Stimulated activated CD4-positive, alpha-beta T cell treated with anti-CD3 and anti-CD28 coated beads, Interleukin-4, amount 100 ng/mL, for 24 hours (primary cell): ENCODE results near the gene MYOF.
"Not testable (repeated sequence)": the region's sequence is repeated elsewhere in the genome, so short reads cannot be mapped to it uniquely, and the experiment has no call there.

ENCODE experiments used
- DNase-seq: peaks from one replicate; pipeline ENCODE4 v3.0.0-alpha.2; 2020

The MYOF gene

DNA sequence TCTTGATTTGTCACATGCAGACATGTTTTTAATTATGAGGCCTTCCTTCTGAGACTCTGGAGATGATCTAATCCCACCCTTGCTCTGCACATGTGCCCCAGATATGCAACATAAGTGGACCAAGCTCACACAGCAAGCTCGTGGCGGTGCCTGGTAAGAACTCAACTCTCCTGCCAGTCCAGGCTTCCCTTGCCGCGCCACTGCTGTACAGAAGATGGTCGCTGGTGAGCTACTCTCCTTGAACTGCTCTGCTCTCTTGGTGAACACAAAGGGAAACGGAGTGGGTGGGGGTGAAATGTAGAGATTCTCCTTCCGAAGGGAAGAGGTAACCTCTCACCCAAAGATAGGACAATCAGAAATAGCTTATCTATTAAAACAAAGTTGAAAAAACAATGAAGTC is 25.7 kb downstream of the MYOF start:
- no peak for DNase-seq

DNA sequence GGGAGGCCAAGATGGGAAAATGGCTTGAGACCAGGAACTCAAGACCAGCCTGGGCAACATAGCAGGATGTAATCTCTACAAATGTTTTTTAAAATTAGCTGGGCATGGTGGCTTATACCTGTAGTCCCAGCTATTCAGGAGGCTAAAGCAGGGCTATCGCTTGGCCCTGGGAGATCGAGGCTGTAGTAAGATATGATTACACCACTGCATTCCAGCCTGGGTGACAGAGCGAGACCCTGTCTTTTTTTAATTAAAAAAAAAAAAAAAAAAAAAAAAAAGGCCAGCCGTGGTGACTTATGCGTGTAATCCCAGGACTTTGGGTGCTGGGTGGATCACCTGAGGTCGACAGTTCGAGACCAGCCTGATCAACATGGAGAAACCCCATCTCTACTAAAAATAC is 27.4 kb downstream of the MYOF start:
- no peak for DNase-seq

DNA sequence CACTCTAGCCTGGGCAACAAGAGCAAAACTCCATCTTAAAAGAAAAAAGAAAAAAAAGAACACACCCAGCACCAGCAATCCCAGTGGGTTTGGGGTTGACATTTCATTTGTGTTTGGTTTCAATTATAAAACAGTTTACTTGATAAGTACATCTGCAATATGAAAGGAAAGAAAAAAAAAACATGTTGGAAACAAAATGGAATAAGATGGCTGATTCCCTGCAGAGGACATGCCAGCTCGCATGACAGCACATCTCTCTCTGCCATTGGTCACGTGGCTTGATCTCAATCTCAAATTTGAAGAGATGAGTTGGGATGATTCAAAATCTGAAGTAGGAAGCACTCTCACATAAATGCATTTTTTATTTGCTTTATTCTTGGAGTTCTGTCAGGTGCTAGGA is 28.0 kb downstream of the MYOF start:
- no peak for DNase-seq

DNA sequence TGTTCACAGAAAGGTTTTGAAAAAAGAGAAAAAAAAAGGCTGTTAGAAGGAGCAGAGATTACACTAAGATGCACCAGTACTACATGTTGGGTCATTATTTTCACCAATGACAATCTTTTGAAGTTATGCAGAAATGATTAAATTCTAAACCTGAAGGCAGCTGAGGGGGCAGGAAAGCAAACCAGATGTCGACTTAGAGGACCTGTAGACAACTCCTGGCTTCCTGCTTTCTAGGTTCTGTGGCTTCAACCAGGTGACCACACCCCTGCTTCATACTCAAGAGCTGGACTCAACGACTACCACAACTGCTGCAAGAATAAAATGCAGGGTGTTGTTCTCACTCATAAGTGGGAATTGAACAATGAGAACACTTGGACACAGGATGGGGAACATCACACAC is 30.0 kb downstream of the MYOF start:
- no peak for DNase-seq

DNA sequence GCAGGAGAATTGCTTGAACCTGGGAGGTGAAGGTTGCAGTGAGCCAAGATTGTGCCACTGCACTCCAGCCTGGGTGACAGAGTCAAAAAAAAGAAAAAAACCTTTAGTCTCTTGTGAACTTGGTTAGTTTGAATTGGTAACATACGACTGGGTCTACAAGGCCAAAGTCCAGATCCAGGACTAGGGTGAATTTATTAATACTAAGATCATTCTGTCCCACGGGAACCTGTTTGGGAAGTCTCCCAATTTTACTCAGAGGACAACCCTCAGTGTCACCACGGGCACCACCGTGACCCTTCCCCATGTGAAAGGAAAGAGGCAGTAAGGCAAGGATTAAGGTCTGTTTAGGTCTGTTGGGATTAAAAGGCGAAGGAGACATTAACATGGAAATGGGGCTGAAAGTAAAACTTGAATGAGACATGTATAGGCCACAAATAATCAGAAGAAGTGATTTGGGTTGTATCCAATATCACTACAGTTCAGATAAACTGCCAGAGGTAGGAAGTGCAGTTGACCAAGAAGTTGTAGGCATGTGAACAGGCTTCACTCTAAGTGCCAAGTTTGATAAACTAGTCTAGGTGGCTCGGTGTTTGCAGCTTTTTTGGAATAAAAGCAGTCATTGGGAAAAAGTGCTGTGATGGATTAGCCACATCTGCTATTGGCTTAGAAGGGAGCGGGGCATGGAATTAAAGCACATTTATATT is 30.7 kb downstream of the MYOF start:
- DNase-seq: no peak

DNA sequence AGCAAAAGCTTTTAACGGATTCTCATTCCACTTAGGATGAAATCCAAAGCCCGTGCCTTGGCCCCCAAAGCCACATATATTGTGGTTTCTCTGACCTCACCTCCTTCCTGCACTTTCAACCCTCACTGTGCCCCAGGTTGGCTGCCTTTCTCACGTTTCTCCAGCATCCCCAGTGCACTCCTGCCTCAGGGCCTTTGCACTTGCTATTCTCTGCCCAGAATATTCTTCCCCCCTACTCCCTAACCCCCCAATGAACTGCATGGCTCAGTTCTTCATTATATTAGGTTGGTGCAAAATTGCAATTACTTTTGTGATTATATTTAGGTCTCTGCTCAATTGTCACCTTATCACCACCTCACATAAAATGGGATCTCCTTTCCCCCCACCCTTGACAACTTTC is 34.2 kb downstream of the MYOF start:
- DNase-seq: no peak

DNA sequence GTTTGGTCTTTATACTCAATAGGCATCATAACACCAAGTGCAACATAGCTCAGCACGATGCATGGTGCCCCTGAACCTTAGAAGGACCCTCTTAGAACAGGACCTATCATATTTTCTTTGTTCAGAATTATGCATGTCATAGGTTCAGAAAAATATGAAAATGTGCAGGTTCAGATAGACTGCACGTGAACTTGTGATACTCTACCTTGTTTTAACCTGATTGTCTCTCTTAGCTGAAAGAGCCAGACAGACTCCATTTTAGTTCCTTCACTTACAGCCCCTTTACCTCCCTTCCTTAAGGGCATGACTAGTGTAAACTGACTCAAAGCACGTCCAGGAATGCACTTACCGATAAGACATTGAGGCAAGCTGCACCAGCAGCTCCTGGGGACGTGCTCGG is 35.1 kb downstream of the MYOF start:
- no peak for DNase-seq

DNA sequence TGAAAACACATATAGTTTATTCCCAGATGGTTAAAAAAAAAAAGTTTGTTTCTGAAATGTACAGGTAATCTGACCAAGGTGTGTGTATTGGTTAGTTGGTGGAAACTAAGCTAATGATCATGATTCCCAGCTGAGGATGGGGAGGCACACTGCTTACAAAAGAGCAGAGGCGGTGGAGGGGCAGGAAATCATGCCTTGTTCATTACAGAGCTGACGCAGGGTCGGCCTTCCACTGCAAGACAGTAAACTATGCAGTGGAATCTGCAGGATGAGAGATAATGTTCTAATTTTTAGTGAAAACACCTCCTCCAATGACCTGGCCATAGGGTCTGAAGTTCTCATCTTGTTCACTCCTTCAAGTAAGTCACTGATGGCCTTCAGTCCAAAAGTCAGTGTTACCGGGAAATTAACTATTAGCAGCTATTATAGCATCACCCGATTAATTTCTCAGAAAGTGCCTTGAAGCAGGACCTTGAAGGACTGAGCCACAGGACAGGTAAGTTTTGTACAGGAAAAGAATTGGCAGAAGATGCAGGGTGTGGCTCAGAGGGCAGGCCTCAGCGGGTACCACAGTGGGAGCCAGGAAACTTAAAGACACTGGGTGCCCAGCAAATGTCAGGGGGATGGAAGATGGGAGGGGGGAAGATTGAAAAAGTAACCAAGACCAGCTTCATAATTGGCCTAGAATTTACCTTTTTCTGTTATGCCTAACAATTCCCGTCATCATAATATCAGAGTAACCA is 36.0 kb downstream of the MYOF start:
- DNase-seq: no peak

DNA sequence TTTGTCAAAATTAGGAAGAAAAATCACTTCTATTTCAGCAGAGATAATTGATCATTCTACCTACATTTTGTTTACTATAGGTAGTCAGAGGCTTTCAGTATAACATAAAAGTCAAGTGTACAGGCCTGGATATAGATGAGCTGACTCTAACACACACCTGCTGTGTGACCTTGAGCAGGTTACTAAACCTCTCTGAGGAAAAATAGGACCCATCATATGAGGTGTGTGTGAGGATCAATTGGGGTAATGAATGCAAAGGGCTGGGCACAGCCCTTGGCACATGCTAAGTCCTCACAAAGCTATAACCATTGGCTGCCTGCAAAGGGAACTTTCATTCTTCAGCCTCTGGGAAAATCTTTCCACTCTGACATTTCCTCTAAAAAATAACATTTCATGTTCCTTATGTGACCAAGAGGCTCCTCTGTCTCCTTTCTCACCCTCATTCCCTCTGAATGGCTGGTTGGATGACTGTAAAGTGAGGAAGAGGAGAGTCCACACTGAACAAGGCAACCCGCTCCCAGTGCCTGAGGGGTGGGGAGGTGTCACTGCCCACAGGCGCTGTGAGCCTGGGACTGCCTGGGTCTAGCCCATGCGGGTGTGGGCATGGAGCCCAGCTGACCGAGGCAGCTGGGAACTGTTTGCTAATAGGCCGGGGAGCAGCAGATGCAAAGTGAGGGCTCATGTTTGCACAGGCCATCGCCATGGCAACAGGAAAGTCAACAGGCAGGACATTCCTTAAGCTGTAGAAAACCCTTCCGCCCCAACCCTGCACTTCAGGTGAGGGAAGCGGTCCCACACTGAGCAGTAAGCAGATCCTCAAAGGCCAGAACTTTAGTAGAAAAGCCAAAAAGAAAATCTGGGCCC is 36.8 kb downstream of the MYOF start:
- no peak for DNase-seq

DNA sequence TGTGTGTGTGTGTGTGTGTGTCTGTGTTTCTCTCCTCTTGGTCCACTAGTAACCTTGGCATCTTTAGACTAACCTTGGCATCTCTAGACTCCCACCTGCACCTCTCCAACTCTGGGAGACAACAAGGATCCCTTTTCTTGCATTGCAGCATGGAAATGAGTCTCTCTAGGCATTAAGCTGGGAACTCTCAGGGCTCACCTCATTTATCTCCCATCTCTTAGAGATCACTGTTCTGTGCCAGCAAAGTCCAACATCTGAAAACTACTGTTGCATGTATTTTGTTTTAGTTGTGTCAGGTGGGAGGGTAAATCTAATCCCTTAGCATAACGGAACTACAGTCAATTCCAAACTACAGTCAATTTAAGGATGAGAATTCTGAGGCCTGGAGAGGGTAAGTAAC is 38.7 kb downstream of the MYOF start:
- no peak for DNase-seq

DNA sequence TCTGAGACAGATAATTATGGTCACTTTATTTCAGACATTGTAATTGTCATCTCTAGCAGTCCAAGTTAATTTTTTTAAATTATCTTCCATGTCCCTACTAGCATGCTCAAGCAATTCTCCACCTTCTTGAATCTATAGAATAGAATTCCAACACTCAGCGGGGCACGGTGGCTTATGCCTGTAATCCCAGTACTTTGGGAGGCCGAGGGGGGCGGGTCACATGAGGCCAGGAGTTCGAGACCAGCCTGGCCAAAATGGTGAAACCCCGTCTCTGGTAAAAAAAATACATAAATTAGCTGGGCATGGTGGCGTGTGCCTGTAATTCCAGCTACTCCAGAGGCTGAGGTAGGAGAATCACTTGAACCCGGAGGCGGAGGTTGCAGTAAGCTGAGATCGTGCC is 39.4 kb downstream of the MYOF start:
- DNase-seq: not testable (repeated sequence)

DNA sequence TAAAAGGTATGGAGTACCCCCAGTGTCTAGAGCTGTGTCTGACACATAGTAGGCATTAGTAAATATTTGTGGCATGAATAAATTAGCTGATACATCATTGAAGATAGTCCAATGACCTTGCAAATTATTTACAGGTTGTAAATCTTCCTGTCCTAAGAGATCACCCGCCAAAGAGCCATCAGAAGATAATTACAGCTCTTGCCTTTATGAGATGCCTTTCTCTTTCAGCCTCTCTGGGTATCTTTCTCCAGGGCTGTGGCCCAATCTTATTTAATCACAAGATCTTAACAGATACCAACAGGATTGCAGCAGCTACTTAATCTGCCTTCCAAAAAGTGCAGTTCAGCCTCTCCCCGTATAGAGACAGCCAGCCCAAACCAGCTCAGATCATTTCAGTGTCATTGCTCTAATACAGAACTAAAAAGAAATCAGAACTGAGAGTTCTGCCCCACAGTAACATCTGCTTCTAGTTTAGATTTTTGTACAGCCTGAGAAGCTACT is 41.5 kb downstream of the MYOF start:
- no peak for DNase-seq

DNA sequence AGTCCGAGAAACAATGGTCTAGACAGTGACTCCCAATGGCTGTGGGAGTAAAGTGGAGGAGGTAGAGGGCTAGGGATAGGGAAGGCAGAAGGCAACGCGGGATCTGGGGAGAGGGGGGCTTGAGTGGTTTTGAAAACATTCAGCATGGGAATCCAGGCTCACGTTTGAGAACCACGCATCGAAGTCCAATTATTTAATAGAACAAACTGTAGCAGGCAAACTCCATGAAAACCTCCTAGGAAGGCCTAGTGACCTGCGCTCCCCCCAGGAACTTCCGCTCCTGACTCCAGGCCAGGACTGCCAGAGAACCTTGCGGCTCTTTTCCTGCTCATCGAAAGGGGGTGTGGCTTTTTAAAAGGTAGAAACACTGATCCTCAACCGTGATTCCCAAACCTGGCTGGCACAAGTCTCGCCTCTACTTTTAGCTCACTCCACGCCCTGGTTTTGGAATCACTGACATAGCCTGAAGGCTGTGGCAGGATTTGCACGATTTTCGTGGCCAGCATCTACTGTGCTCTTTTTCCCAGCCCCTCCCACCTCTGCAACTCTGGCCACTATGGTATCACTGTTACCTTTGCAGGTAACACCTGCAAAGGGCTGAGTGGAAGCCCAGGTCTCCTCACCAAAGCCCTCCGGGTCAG is 43.4 kb downstream of the MYOF start:
- no peak for DNase-seq

DNA sequence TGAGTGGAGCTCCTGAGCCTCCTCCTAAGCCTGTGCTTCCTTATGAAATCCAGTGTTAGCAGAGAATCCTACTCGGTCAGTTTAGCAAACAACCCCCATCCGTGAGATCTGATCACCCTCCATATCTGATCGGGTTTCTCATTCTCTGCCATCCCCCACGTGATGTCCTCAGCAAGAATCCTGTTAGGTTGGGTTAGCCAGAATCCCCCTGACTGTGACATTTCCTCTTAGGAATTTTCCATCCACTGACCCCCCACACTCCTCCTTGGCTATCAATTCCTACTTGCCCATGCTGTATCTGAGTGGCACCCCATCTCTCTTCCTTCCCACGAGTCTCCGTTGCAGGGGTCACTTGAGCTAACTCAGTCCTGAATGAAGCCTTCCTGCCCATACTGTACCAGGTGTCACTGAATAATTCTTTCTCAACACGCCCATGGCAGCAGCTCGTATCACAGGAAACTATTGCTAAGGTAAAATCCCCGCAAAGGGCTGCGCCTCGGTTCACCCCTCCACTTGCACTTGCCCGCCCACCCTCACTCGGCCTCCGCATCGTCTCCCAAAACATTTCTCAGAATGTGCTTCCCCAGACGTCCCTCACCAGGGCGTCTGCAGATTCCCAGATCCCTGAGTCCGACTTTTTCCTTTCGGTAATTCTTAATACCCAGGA is 44.1 kb downstream of the MYOF start:
- no peak for DNase-seq

DNA sequence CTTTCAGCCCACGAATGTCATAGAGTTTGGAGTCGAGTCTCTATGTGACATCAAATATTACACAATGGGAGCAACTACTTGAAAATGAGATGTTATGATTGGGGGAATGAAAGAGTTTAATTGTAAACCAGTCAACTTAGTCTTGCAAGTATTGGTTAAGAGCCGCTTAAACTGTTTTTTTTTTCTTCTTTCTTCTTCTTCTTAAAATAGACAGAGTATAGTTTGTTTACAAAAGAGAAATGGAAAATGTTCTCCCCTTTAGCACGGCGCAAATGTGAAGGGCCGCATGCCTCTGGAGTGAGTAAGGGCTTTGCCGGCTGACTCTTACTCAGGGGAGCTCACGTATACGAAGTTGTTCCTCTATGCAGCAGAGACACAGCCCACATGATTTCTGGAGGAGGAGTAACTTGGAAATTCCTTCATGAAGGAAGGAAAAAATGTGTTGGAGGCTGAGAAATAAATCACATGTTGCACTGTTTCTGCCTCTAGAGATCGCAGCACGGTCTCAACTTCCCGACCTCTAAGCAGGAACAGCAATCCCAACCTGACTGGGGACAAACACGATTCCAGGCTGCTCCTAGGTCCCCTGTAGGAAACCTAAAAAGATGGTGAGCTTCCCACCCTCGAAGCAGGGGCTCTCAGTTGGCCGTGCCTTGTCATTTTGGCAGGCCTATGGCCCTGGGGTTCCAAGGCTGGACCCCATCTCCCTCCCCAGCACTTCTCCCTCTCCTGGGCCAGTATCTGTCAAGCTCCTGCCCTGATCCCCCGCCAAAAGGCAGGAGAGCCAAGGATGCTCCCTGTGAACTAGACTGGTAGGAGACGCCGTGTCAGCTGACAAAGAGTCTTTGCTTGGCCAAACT is 44.8 kb downstream of the MYOF start:
- DNase-seq: no peak

DNA sequence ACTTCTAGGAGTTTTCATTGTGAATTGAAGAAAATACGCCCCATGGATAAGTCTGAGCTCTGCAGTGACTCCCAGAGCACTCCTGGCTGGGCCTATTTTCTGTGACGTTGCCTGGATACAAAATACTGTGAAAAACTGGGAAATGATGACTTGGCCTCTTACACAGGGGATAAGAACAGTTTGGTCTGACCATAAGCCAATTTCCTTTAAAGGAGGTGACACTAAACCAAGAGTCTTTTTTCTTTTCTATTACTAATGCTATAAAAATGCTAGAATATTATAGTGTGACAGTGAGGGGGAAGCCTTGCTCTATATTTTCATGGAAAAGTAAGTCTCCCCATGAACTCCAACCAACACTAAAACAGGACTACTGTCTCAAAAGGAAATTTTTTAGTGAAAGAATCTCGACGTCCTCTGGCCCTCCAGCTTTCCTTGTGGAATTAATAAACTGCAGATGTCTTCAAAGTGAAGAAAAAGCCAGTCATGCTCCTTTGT is 45.5 kb downstream of the MYOF start:
- no peak for DNase-seq

DNA sequence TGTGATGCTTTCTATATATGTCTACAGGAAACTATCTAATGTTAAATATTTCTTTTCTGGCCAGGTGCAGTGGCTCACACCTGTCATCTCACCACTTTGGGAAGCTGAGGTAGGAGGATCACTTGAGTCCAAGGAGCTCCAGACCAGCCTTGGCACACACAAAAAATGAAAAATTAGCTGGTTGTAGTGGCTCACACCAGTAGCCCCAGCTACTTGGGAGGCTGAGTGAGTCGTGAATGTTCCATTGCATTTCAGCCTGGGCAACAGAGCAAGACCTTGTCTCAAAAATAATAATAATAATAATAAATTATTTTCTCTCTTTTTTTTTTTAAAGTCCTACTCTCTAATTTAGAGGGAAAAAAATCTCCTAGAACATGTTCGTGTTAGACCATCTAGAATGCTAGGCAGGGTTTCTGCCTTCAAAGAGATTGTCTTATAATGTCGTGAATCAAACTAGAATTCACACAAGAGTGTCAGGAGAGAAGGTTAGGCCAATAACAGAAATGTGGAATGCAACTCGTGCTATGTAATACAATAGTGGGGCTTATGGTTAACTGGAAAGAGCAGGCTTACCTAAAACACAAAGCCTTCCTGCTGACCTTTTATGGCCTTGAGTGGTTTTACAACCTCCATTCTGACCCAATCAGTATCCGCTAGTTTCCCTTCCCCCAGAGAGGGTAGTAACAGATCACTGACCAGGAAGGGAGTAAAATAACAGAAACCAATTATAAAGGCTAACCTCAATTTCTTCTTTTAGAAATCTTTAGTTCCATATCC is 46.3 kb downstream of the MYOF start:
- DNase-seq: no peak

DNA sequence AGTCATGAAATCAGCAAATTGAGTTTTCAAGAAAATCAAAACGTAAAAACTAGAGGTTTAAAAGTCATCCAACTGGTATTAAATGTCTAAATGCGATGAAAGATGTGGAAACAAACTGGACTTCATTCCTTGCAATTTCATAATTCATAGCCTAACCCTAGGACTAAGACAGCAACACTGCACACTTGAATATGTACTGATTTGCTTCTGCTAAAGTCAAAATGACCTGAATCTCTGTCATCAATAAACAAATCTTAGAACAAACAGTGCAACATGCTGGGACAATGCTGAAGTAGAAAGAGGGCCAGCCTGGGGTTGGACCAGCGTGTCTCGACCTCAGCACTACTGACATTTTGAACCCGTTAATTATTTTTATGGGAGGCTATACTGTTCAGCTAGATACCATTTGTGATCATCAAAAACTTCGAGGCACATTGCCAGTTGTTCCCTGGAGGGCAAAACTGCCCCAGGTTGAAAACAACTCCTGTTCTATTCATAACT is 47.1 kb downstream of the MYOF start:
- no peak for DNase-seq

DNA sequence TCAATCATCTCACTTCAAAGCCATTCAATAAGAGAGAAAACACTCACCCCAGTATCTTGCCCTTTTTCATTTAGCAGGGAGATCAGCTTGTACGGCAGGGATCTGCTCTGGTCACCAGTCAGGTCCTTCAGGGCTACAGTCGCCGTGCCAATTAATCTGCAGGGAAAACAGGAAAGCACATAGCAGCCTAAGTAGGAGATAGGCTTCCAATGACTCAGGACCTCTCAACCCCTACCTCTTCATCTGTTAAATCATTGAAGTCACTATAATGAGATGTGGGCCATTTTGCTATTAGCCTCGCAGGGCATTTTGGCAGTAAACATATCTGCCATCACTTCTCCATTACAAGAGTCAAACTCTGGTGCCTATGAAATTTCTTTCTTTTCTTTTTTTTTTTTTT is 50.8 kb downstream of the MYOF start:
- no peak for DNase-seq

DNA sequence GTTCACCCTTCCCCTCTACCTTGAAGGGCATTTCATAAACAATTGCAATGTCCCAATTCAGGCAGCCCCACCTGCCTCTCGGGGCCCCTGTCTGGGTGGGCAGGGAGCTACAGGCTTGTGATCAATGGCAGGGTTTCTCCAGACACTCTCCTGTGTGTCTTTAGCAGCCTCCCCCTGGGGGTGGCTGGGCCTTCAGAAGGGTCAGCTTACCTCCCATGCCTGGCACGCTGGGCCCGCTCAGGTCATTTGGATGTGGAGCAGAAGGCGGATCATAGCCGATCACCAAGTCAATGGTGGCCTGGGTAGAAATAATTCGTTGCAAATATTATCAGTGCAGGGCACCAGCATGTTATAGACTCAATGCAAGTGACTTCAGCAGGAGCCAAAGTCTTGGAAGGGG is 56.3 kb downstream of the MYOF start:
- no peak for DNase-seq
